GM23338 (cell line): Measurements from ENCODE around the gene SCCPDH. TPM values are rescaled to one million over a fixed set of nuclear protein-coding genes. Genes with fewer than 3 reads are reported as not detected.

Source experiments
- ATAC-seq: fragments of 200-7000 bp; cut with Tn5 transposase; 3 replicates; pipeline ENCODE4 v1.9.1; 2020
- DNase-seq: peaks from one replicate; pipeline ENCODE4 v3.0.0-alpha.2; 2015; ENCODE audit warnings: low spot score
- H2AFZ ChIP-seq: fragments of 200-600 bp; sonication (generic); 2 replicates; pipeline ENCODE4 v1.8.0; 2016; ENCODE audit warnings: antibody characterized with exemption, mild to moderate bottlenecking, moderate library complexity
- H3F3A ChIP-seq: fragments of 200-600 bp; sonication (generic); replicated peaks from 2 replicates; pipeline ENCODE4 v1.8.0; 2017; ENCODE audit warnings: antibody characterized with exemption, mixed run types, low read depth
- H3K27ac ChIP-seq: fragments of 200-600 bp; sonication (generic); 2 replicates; pipeline ENCODE4 v1.6.1; 2016; ENCODE audit warnings: low read depth
- H3K27me3 ChIP-seq: fragments of 200-600 bp; sonication (generic); 2 replicates; pipeline ENCODE4 v1.8.0; 2016; ENCODE audit warnings: mild to moderate bottlenecking, mixed run types, moderate library complexity; ENCODE audit not compliant: insufficient read depth
- H3K36me3 ChIP-seq: fragments of 200-600 bp; sonication (generic); 2 replicates; pipeline ENCODE4 v1.8.0; 2016; ENCODE audit warnings: mild to moderate bottlenecking; ENCODE audit not compliant: insufficient read depth
- H3K4me1 ChIP-seq: fragments of 200-600 bp; sonication (generic); 2 replicates; pipeline ENCODE4 v1.8.0; 2016; ENCODE audit warnings: mild to moderate bottlenecking, moderate library complexity; ENCODE audit not compliant: insufficient read depth
- H3K4me2 ChIP-seq: fragments of 200-600 bp; sonication (generic); 2 replicates; pipeline ENCODE4 v1.7.1; 2017; ENCODE audit warnings: mixed run types
- H3K4me3 ChIP-seq: fragments of 200-600 bp; sonication (generic); 2 replicates; pipeline ENCODE4 v1.6.1; 2016; ENCODE audit warnings: mixed run types
- H3K79me2 ChIP-seq: fragments of 200-600 bp; sonication (generic); replicated peaks from 2 replicates; pipeline ENCODE4 v1.8.0; 2017; ENCODE audit warnings: mild to moderate bottlenecking; ENCODE audit not compliant: insufficient read depth
- H3K9me2 ChIP-seq: fragments of 200-600 bp; sonication (generic); 2 replicates; pipeline ENCODE4 v1.8.0; 2017; ENCODE audit not compliant: insufficient read depth
- H4K20me1 ChIP-seq: fragments of 200-600 bp; sonication (generic); replicated peaks from 2 replicates; pipeline ENCODE4 v1.8.0; 2017; ENCODE audit warnings: mild to moderate bottlenecking; ENCODE audit not compliant: insufficient read depth
- H3K27ac Mint-ChIP-seq: 2 replicates; pipeline ENCODE4 v1.8.0; 2020; ENCODE audit warnings: inconsistent platforms, mild to moderate bottlenecking, moderate library complexity, mixed read lengths
- H3K27me3 Mint-ChIP-seq: 3 replicates; pipeline ENCODE4 v1.8.0; 2022; ENCODE audit warnings: low read depth, mild to moderate bottlenecking, moderate library complexity, mixed read lengths, inconsistent platforms; ENCODE audit not compliant: insufficient read depth, poor library complexity
- H3K36me3 Mint-ChIP-seq: 3 replicates; pipeline ENCODE4 v1.8.0; 2021; ENCODE audit warnings: low read depth, mild to moderate bottlenecking, inconsistent platforms, moderate library complexity, mixed read lengths
- H3K4me1 Mint-ChIP-seq: 3 replicates; pipeline ENCODE4 v1.8.0; 2020; ENCODE audit warnings: mild to moderate bottlenecking, inconsistent platforms, mixed read lengths
- H3K4me3 Mint-ChIP-seq: 3 replicates; pipeline ENCODE4 v1.8.0; 2021; ENCODE audit warnings: moderate library complexity, mild to moderate bottlenecking, inconsistent platforms, mixed read lengths
- H3K9me3 Mint-ChIP-seq: 3 replicates; pipeline ENCODE4 v1.8.0; 2020; ENCODE audit warnings: moderate library complexity, mild to moderate bottlenecking, inconsistent platforms, mixed read lengths
- ETS1 ChIP-seq: IDR thresholded peaks from 2 replicates; pipeline ENCODE4 v1.6.1; 2016; ENCODE audit warnings: antibody characterized with exemption
- EZH2 ChIP-seq: fragments of 200-600 bp; sonication (generic); IDR thresholded peaks from one replicate; pipeline ENCODE4 v1.8.0; 2017; ENCODE audit warnings: antibody characterized with exemption, mild to moderate bottlenecking, low read depth; ENCODE audit not compliant: unreplicated experiment
- EZH2phosphoT487 ChIP-seq: fragments of 200-600 bp; sonication (generic); IDR thresholded peaks from one replicate; pipeline ENCODE4 v1.8.1; 2018; ENCODE audit warnings: antibody characterized with exemption; ENCODE audit not compliant: unreplicated experiment
- JUNB ChIP-seq: IDR thresholded peaks from one replicate; pipeline ENCODE4 v1.6.1; 2016; ENCODE audit warnings: antibody characterized with exemption; ENCODE audit not compliant: unreplicated experiment
- NANOG ChIP-seq: IDR thresholded peaks from 2 replicates; pipeline ENCODE4 v1.6.1; 2016; ENCODE audit warnings: antibody characterized with exemption, borderline replicate concordance
- POLR2AphosphoS5 ChIP-seq: IDR thresholded peaks from 2 replicates; pipeline ENCODE4 v1.6.1; 2016; ENCODE audit warnings: antibody characterized with exemption, low read depth
- REST ChIP-seq: IDR thresholded peaks from one replicate; pipeline ENCODE4 v1.6.1; 2018; ENCODE audit warnings: antibody characterized with exemption; ENCODE audit not compliant: unreplicated experiment
- STAT1 ChIP-seq: IDR thresholded peaks from one replicate; pipeline ENCODE4 v1.6.1; 2016; ENCODE audit warnings: antibody characterized with exemption; ENCODE audit not compliant: unreplicated experiment
- ZNF331 ChIP-seq: fragments of 250-450 bp; sonication (Bioruptor Pico); IDR thresholded peaks from 2 replicates; pipeline ENCODE4 v1.5.0; 2020; ENCODE audit warnings: low read depth, mild to moderate bottlenecking, moderate library complexity
- ZNF462 ChIP-seq: fragments of 250-450 bp; sonication (Bioruptor Pico); IDR thresholded peaks from 2 replicates; pipeline ENCODE4 v1.5.0; 2020; ENCODE audit warnings: mild to moderate bottlenecking, moderate library complexity
- polyA plus RNA-seq: library from polyadenylated mRNA; unstranded; fragments of >200 nt; fragmentation: Nextera tagmentation; extraction: Ambion mirVana; gene quantifications from 2 replicates; pipeline ENCODE4 v1.2.1, GENCODE V29; 2016
- total RNA-seq: library from RNA; depleted of rRNA; stranded (reverse); fragments of >200 nt; shearing (Covaris generic); gene quantifications from 2 replicates; pipeline ENCODE4 v1.2.3, GENCODE V29; 2014
- TF ChIP-seq, protein P1 (sequence below), 2 experiments: fragments of 200-600 bp in 1 of 2; sonication (generic) in 1 of 2; conservative IDR thresholded peaks; 2 replicates each; pipeline versions ENCODE4 v1.5.1 to v1.6.1; 2016 to 2017; ENCODE audit warnings: antibody characterized with exemption in 2 of 2, low read depth in 2 of 2, mild to moderate bottlenecking in 2 of 2, moderate library complexity in 1 of 2

SCCPDH gene
- total and polyA plus RNA-seq, 2 experiments from 2014 or later: 14.4 to 18.8 TPM

DNA sequence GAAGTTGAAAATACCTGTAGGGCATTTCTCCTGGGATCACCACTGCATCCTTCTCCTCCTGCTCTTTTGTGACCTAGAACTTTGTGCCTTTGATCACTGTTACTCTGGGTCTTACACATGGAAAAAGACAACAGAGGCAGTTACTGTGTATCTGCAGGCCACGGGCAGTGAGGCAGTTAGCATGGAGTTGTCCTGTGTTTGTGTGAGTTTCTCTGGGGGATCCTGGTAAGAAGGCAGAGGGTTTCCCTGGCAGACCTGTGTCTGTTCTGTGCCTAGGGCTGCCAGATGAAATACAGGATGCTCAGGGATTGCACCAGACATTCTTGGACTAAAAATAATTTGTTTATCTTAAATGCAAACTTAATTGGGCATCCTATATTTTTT is 44.4 kb upstream of the SCCPDH start:
- Mint-ChIP-seq H3K36me3 (no peaks in the 10 kb centered on the region), H3K4me3 (no peak overlapping the region), H3K9me3 (no peaks in the 10 kb centered on the region), H3K4me1 (no peaks in the 10 kb centered on the region), H3K27ac (no peak overlapping the region), H3K27me3 (no peaks in the 10 kb centered on the region)
- ATAC-seq: no peak
- no peaks in the 10 kb centered on the region for H3K27me3 ChIP-seq
- no peaks in the 10 kb centered on the region for H3K9me2 ChIP-seq
- no peak for DNase-seq
- no peak overlapping the region for H2AFZ ChIP-seq
- H3K4me1 ChIP-seq: 0 out of 2 replicates have a peak, but pooled peaks cover 1% of the 10 kb centered on the region
- no peaks in the 10 kb centered on the region for H3F3A ChIP-seq
- H3K4me3 ChIP-seq: no peak overlapping the region
- H3K79me2 ChIP-seq: no peaks in the 10 kb centered on the region
- no peaks in the 10 kb centered on the region for H4K20me1 ChIP-seq
- no peak overlapping the region for H3K27ac ChIP-seq
- no peaks in the 10 kb centered on the region for H3K36me3 ChIP-seq
- TF ChIP-seq, protein P1, sequence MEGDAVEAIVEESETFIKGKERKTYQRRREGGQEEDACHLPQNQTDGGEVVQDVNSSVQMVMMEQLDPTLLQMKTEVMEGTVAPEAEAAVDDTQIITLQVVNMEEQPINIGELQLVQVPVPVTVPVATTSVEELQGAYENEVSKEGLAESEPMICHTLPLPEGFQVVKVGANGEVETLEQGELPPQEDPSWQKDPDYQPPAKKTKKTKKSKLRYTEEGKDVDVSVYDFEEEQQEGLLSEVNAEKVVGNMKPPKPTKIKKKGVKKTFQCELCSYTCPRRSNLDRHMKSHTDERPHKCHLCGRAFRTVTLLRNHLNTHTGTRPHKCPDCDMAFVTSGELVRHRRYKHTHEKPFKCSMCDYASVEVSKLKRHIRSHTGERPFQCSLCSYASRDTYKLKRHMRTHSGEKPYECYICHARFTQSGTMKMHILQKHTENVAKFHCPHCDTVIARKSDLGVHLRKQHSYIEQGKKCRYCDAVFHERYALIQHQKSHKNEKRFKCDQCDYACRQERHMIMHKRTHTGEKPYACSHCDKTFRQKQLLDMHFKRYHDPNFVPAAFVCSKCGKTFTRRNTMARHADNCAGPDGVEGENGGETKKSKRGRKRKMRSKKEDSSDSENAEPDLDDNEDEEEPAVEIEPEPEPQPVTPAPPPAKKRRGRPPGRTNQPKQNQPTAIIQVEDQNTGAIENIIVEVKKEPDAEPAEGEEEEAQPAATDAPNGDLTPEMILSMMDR (conservative IDR thresholded peaks at IDR 0.05; ENCODE audit: low read depth in 2 of 2): no peak
- TF ChIP-seq ZNF331 (CRISPR knock-in tag) (no peak), JUNB (no peak), REST (no peak), ZNF462 (CRISPR knock-in tag) (no peak), EZH2phosphoT487 (no peak), ETS1 (no peak), POLR2AphosphoS5 (no peak), EZH2 (no peak), STAT1 (no peak), NANOG (no peak)
- no peak overlapping the region for H3K4me2 ChIP-seq
